Ovary (tissue), 3 donors: ENCODE measurements around the gene ZNF319.

Experiments
- CTCF ChIP-seq, 3 donors: fragments of 450-650 bp in 2 of 3; fragments of 200-600 bp in 1 of 3; IDR thresholded peaks; one replicate each; pipeline versions ENCODE4 v1.5.1 to v1.8.0; 2016 to 2022; ENCODE audit warnings: antibody characterized with exemption in 3 of 3, mild to moderate bottlenecking in 1 of 3
- EP300 ChIP-seq: sonication (generic); formaldehyde crosslinking; IDR thresholded peaks from one replicate; pipeline ENCODE4 v1.6.1; 2017; ENCODE audit warnings: antibody characterized with exemption
- POLR2A ChIP-seq: fragments of 450-650 bp; IDR thresholded peaks from one replicate; pipeline ENCODE4 v1.6.1; 2017; ENCODE audit warnings: antibody characterized with exemption, mild to moderate bottlenecking, moderate library complexity
- donor health status: DM: no; HTN: no; CAD: no.

- TF ChIP-seq CTCF (IDR thresholded peaks at IDR 0.05), result no peak
- no peak for TF ChIP-seq POLR2A
- no peak for TF ChIP-seq EP300
These were observed 32.3 kb upstream of the ZNF319 start for GRCh38 chr16:58032710-58033293.
